ENCODE results near the gene USE1.

- TF ChIP-seq EZH2 (IDR thresholded peaks at IDR 0.05; ENCODE audit: borderline replicate concordance, low read length) (no peak), CTCF (IDR thresholded peaks at IDR 0.05; ENCODE audit: low read length) (no peak)
Observed at GRCh38 chr19:17209126-17210036, 5.8 kb upstream of the USE1 start.
